NCI-H187 (cell line): Measurements from ENCODE around the gene VASH2.
"Not testable (repeated sequence)": the region's sequence is repeated elsewhere in the genome, so short reads cannot be mapped to it uniquely, and the experiment has no call there.

Source experiments
- DNase-seq, 2 experiments: peaks; one replicate each; lab custom pipeline; 2025; lab: John Stamatoyannopoulos, UW

VASH2 gene

DNA sequence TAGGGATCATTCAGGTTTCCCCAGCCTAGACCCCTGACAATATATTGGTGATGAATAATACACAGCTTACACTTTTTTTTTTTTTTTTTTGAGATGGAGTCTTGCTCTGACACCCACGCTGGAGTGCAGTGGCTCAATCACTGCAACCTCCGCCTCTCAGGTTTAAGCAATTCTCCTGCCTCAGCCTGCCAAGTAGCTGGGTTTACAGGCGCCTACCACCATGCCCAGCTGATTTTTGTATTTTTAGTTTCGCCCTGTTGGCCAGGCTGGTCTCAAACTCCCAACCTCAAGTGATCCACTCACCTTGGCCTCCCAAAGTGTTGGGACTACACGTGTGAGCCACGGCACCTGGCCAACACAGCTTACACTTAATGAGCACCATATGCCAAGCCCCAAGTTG is 7.2 kb downstream of the VASH2 start:
- DNase-seq: no peak

DNA sequence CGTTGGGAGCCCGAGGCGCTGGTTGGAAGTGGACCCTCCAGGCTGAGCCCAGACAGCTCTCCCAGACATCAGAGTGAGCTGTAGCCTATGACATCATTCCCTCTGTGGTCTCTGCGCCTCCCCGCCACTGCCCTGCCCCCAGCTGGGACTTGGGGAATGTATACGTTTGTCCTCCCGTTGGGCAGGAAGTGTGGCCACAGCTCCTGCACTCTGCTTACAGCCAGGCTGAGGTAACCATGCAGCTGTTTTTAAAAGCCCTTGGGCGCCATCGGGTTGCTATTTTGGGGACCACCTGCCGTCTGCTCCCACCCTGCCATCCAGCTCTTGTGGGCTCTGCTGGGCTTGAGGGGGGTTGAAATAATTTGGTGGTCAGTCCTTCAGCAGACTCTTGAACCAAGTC is 7.8 kb downstream of the VASH2 start:
- no peak for DNase-seq

DNA sequence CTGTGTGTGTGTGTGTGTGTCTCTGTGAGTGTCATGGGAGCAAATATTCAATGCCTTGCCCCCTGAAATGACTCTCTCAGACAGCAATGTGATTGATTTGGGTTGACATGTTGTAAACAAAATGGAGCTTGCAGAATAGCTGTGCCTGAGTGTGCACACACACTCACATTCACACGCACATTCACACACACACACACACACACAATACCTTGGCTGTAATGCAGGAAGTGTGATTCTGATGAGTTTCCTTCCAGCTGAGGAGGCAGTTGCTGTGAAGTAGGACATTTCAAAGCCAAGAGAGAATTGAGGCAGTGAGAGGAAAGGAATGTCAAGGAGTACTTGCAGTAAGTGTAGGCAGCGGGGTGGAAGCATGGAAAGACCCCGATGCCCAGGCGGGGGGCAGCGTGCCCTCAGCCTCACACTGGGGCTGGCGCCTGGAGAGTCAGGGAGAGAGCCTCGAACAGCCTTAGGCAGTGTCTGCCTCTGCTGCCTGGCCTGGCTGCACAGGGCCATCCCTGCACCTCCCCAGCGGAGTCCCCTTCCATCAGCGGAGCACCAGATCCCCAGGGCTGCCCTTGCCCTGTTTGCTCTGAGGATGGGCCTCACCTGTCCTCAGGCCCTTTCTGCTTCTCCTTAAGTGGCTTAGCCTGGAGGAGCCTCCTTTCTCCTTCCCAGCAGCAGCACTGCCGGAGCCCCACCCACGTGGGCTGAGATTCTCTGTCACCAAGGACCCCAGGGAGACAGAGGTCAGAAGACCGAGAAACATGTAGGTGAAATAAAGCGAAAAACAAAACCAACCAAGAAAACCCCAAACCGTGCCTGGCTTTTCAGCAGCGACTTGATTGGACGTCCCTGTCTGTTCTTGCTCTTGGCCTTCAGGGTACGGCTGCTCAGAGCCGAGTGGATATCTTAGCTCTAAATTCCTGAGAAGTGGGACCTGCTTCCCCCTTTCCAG is 9.2 kb downstream of the VASH2 start:
- DNase-seq: no peak

DNA sequence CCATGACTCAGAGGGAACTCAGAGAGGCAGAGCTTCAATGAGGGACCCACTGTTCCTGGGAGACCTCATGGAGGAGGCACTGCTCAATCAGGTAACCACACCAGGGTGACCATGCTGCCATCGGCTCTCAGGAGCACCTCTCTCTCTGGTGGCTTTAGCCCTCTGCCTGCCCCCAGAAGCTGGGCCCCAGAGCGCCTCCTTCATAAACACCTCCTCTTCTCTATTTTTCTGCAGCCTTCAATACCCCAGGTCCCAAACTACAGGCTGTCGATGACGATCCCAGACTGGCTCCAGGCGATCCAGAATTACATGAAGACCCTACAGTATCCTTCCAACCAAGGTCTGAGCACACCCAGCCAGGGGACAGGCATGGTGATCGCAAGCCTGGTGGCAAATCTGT is 10.6 kb downstream of the VASH2 start:
- no peak for DNase-seq

- no peak for DNase-seq
Observed at GRCh38 chr1:212962509-212962908, 12.2 kb downstream of the VASH2 start.

DNA sequence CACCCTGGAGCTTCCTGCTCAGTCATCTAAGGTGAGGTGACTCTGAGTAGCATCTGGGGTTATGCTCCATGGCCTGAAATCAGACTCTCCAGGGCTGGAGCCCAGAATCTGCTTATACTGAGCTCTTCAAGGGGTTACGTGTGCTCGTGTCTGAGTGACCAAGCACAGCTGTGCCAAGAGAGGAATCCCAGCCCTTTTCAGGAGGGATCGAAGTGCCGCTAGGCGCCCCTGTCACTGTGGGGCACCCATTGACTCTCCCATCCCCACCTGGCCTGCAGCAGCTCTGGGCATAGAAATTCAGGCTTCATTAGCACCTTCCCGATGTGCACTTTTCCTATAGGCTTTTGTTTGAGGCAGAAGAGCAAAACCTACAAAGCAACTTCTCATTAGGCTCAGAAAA is 13.8 kb downstream of the VASH2 start:
- DNase-seq: no peak

GRCh38 chr1:212964993-212965392 is 14.7 kb downstream of the VASH2 start:
- not testable (repeated sequence) for DNase-seq

DNA sequence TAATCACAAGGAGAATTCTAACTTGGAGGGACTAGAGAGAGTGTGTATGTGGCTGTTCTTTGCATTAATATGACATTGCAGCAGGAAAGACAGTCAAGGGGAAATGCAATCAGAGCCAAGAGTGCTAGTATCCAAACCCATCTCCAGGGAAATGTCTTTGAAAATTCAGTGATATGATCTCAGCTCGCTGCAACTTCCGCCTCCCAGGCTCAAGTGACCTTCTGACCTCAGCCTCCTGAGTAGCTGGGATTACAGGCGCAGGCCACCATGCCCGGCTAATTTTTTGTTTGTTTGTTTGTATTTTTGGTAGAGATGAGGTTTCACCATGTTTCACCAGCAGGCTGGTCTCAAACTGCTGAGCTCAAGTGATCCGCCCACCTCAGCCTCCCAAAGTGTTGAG is 16.3 kb downstream of the VASH2 start:
- DNase-seq: no peak

GRCh38 chr1:212967801-212968200 is 17.5 kb downstream of the VASH2 start:
- no peak for DNase-seq

DNA sequence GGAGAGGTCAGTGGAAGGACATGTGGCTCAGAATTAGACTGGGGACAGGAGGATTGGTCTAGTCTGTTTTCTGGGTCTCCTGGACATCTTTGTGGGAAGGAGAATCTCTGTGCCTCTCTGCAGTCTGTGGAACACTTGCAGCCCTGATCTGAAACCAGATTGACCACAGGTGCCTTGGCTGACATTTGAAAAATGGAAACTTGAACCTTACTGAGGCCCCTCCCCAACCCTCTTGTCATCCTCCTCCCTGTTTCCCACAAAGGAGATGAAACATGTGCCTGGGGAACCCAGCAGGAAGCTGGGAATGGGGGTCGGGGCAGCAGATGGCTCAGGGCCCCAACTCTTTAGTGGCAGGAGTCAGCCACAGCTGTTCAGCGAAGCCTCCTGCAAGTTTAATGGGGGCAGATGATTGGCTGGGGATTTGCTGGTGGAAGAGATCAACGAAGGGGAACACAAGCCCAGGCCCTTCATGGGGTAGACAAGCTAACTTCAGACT is 18.1 kb downstream of the VASH2 start:
- DNase-seq: no peak

GRCh38 chr1:212970085-212970484 is 19.7 kb downstream of the VASH2 start:
- no peak for DNase-seq

GRCh38 chr1:212971312-212971711 is 21.0 kb downstream of the VASH2 start:
- no peak for DNase-seq

DNA sequence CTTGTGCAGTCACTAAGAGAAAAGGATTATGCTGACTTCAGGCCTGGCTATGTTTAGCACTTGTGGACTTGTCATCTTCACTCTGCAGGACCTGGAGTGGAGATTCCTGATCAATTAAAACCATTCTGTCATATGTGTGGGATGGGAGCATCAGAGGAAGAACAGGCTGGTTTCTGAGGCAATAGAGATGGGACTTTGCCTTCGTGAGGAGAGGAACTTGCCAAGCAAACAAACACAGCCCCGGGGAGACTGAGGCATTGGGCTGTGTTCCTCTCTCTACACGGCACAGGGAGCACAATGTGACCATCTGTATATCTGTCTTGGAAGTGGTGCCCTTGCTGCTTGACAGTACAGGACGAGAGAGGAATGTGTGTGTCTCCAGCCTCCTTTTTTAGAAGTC is 23.1 kb downstream of the VASH2 start:
- no peak for DNase-seq

DNA sequence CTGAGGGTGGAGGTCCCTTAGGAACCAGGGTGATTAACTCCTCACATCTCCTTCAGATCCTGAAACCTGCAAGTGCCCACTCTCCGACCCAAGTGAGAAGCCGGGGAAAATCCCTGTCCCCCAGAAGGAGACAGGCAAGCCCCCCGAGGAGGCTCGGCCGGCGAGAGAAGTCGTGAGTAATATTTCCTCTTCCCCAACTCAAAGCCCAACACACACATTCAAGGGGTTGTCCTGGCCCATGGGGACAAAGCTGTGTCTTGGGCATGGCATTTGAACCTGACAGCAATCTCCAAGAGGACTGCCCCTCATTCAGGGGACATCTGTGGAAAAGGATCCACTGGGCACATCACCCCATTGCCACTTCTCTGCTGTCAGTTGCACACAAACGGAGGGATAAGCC is 23.6 kb downstream of the VASH2 start:
- no peak for DNase-seq

DNA sequence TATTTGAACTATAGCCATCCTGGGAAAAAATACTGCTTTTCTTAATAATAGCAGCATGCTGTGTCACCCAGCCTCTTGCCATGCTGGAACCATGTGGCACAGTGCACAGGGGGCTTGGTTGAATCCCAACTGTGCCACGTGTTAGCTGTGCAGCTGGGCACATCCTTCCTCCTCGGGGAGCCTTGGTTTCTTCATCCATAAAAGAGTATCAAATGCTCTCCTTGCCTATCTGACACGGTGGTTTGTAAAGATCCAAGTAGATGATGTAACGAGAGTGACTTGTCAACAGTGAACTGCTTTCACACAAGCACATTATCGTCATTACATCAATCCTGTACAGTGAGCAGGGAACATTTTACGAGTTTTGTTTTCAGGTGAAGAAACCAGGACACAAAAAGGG is 24.4 kb downstream of the VASH2 start:
- no peak for DNase-seq

DNA sequence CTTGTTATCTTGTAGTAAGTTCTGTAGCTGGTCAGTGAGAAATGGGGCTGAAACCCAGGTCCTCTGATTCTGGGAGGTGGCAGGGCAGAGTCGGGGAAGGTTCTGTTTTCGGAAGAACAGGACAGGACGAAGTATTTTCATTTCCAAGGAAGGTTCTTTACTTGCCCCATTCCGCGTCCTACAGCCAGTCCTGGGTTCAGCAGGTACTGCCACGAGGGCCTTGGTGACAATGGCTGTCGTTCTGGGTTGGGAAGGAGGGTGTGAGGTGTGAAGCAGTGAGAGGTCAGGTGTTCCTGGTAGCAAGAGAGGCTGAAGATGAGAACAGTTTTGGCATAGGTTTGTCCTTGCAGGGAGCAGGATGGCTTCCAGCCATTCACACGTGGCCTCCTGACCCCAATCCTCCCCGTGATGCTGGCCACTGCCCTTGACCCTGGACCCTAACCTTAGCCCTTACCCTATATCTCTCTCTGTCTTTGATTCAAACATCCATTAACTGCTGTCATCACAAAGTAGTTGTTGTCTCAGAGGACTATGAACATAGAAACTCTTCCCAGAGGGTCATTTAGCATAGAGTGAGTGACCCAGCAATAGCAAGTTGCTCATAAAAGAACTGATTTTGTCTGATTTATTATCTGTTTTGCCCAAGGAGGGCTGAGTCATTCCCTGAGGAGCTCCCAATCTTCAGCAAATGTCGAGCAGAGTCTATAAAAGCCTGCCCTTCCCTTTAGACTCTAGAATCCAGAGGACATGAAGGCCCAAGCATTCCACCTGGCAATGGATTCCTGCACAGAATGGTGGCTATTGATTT is 25.0 kb downstream of the VASH2 start:
- DNase-seq: no peak

- DNase-seq: no peak
Observed at GRCh38 chr1:212976586-212976985, 26.2 kb downstream of the VASH2 start.

DNA sequence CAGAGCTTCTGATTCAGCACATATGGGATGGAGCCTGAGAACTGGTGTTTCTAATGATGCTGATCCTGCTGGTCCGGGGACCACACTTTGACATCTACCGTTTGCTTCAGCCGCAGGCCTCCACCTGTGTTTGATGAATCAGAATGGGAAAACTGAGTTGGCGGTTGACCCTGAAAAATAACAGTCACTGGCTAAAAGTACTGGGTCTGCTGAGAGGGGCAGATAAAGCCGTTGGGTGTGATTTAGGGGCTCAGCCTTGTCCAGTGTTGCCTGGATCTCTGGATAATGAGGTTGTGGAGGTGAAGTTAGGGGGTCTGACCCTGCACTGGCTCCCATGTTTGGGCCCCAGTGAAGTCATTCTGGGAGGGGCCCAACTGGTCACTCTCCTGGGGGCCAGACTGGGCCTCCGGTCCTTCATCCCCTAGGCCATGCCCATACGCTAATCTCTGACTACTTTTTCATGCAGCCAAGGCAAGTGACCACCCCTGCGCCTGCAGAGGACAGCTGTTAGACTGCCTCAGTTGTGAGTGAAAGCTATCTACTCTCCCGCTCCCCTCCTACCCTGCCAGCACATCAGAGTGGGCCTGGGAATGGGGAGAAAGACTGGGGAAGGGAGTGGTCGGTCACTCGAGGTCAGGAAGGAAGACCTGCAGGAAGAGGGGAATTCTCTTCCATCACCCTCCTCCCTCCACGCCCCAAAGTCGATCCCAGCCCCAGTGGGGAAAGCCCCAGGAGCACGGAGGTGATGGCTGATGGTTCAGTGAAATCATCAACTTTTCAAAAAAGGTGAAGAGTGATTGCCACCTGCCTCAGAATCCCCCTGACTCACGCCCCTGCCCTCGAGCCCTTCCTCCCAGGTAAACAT is 27.7 kb downstream of the VASH2 start:
- no peak for DNase-seq

DNA sequence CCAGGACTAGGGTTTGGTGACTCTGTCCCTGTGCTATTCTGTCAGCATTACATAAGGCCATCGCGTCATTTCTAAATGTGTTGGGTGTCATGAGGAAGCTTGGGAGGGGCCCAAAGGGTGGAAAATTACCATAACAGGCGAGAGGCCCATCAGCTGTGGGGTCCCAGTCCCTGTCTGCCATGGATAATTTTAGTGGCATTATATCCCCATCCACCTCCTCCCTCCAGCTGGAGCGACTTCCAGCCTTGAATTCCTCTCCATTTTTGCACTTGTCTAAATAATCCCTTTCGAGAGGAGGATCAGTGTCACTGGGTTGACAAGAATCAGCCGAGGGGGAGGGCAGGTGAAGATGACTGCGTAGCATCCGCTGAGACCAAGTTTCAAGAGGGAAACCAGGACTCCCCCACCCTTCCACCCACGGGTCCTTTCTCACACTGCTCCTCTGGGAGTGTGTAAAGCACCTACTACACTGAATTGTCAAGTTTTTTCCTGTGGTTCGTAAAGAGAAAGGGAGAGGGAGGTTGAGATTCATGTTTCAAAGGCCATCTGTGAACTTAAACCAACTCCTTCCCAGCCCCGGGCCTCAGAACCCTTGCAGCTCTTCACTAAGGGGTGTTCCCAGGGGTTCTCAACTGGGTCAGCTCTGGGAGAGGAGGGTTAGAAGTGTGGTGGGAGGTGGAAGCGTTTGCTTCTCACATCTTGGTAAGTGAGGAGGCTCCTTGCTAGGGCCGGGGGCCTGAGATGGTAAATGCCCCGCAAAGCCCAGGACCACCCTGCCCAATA is 29.2 kb downstream of the VASH2 start:
- DNase-seq: no peak

DNA sequence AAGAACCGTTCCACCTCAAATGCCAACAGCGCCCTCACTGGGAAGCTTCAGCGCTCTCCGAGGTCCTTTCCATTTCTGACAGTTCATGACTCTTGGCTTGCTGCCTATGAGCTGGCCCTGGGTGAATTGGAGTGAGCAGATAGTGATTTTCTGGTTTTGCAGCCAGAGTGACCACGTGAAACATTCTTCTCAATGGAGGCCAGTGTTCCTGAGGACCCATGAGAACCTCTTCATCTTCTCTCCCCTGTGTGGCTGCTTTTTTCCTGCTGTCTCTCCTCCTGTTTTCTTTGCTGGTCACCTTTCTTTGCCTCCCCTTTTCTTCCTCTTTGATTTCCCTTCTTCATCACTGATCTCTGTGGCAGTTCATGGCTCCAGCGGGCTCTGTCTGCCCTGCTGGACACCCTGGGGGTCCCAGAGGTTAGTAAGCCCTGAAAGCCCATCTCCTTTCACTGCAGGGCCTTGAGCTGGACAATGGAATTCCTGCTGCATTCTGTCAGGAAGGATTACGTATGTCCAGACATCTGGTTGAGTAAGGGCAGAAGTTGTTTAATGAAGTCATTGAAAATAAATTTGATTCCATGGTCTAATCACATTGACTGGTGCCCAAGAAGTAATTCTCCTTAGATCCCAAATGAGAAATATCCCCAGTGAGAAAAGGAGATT is 29.9 kb downstream of the VASH2 start:
- DNase-seq: no peak
